Duodenal mucosa (tissue), 2 donors: Measurements from ENCODE around the gene PLEKHA7.

Experiments
- H3K27ac ChIP-seq: one replicate; pipeline ENCODE4 v1.7.0; 2013; ENCODE audit warnings: low read depth, low read length
- H3K27me3 ChIP-seq, 2 donors: one replicate each; pipeline ENCODE4 v1.7.0; 2013; ENCODE audit warnings: low read length in 2 of 2, control low read depth in 1 of 2; ENCODE audit not compliant: insufficient read depth in 2 of 2, control insufficient read depth in 1 of 2
- H3K36me3 ChIP-seq, 2 donors: one replicate each; pipeline ENCODE4 v1.7.0; 2013; ENCODE audit warnings: low read length in 2 of 2, control low read depth in 1 of 2; ENCODE audit not compliant: insufficient read depth in 2 of 2, control insufficient read depth in 1 of 2
- H3K4me1 ChIP-seq, 2 donors: one replicate each; pipeline ENCODE4 v1.7.0; 2013; ENCODE audit warnings: low read length in 2 of 2, control low read depth in 1 of 2; ENCODE audit not compliant: insufficient read depth in 2 of 2, control insufficient read depth in 1 of 2
- H3K4me3 ChIP-seq, 2 donors: one replicate each; pipeline ENCODE4 v1.7.0; 2013; ENCODE audit warnings: low read length in 2 of 2, low read depth in 1 of 2
- H3K9ac ChIP-seq, 2 donors: one replicate each; pipeline ENCODE4 v1.7.0; 2013; ENCODE audit warnings: low read length in 2 of 2, low read depth in 1 of 2
- H3K9me3 ChIP-seq, 2 donors: one replicate each; pipeline ENCODE4 v1.7.0; 2013; ENCODE audit warnings: low read length in 2 of 2, control low read depth in 1 of 2; ENCODE audit not compliant: control insufficient read depth in 1 of 2

PLEKHA7 gene

GRCh38 chr11:16993495-16993894 is 20.7 kb downstream of the PLEKHA7 start:
- H3K4me1 ChIP-seq, result peaks cover 64 to 82% of the 10 kb centered on the region in 2 donors
- H3K9me3 ChIP-seq, result no peaks in the 10 kb centered on the region

GRCh38 chr11:16992846-16993245 is 21.4 kb downstream of the PLEKHA7 start:
- no peak overlapping the region for H3K9ac ChIP-seq
- H3K4me3 ChIP-seq, result no peak overlapping the region
- H3K4me1 ChIP-seq, result peaks cover 64 to 80% of the 10 kb centered on the region in 2 donors
- H3K27ac ChIP-seq, result no peak overlapping the region
- H3K36me3 ChIP-seq, result peaks cover 5 to 11% of the 10 kb centered on the region in 2 donors
- no peaks in the 10 kb centered on the region for H3K27me3 ChIP-seq
- H3K9me3 ChIP-seq, result no peaks in the 10 kb centered on the region

More at GRCh38 chr11:16993495-16993894, 20.7 kb downstream of the PLEKHA7 start:
- Histone ChIP-seq H3K27me3 (no peaks in the 10 kb centered on the region), H3K4me3 (peak overlapping the region in 1 of 2 donors; percentile 8), H3K27ac (peak overlapping the region; percentile 36), H3K36me3 (peaks cover 5 to 11% of the 10 kb centered on the region in 2 donors), H3K9ac (no peak overlapping the region)

GRCh38 chr11:16989554-16989953 is 24.7 kb downstream of the PLEKHA7 start:
- H3K27me3 ChIP-seq, result no peaks in the 10 kb centered on the region
- H3K36me3 ChIP-seq, result peaks cover 5 to 11% of the 10 kb centered on the region in 2 donors
- H3K9ac ChIP-seq, result no peak overlapping the region
- no peak overlapping the region for H3K4me3 ChIP-seq
- no peaks in the 10 kb centered on the region for H3K9me3 ChIP-seq
- H3K27ac ChIP-seq, result no peak overlapping the region
- H3K4me1 ChIP-seq, result peaks cover 66 to 78% of the 10 kb centered on the region in 2 donors

GRCh38 chr11:16987205-16987568 is 27.0 kb downstream of the PLEKHA7 start:
- H3K4me3 ChIP-seq, result peak overlapping the region; percentile 17
- peak overlapping the region; percentile 28 to 48 for H3K9ac ChIP-seq
- H3K27ac ChIP-seq, result peak overlapping the region; percentile 88
- H3K9me3 ChIP-seq, result no peaks in the 10 kb centered on the region
- H3K4me1 ChIP-seq, result peaks cover 60 to 75% of the 10 kb centered on the region in 2 donors
- no peaks in the 10 kb centered on the region for H3K27me3 ChIP-seq
- peaks cover 5 to 11% of the 10 kb centered on the region in 2 donors for H3K36me3 ChIP-seq

GRCh38 chr11:16986434-16987204 is 27.6 kb downstream of the PLEKHA7 start:
- Histone ChIP-seq H3K4me1 (peaks cover 64 to 79% of the 10 kb centered on the region in 2 donors), H3K27ac (peak overlapping the region; percentile 88), H3K4me3 (peak overlapping the region; percentile 5 to 17), H3K27me3 (no peaks in the 10 kb centered on the region), H3K9ac (peak overlapping the region; percentile 42 to 49), H3K9me3 (no peaks in the 10 kb centered on the region), H3K36me3 (peaks cover 5 to 6% of the 10 kb centered on the region in 2 donors)

- H3K4me3 ChIP-seq, result peak overlapping the region in 1 of 2 donors; percentile 16
- H3K9me3 ChIP-seq, result no peaks in the 10 kb centered on the region
- no peaks in the 10 kb centered on the region for H3K36me3 ChIP-seq
- peak overlapping the region in 1 of 2 donors; percentile 42 for H3K9ac ChIP-seq
- no peaks in the 10 kb centered on the region for H3K27me3 ChIP-seq
- H3K27ac ChIP-seq, result peak overlapping the region; percentile 34
- H3K4me1 ChIP-seq, result peaks cover 63 to 75% of the 10 kb centered on the region in 2 donors
Measured at GRCh38 chr11:16985297-16985696, 28.9 kb downstream of the PLEKHA7 start.

GRCh38 chr11:16984229-16984628 is 30.0 kb downstream of the PLEKHA7 start:
- H3K4me1 ChIP-seq, result peaks cover 65 to 77% of the 10 kb centered on the region in 2 donors
- H3K9me3 ChIP-seq, result no peaks in the 10 kb centered on the region
- H3K27ac ChIP-seq, result no peak overlapping the region
- H3K36me3 ChIP-seq, result no peaks in the 10 kb centered on the region
- no peak overlapping the region for H3K9ac ChIP-seq
- no peaks in the 10 kb centered on the region for H3K27me3 ChIP-seq
- no peak overlapping the region for H3K4me3 ChIP-seq

GRCh38 chr11:16982809-16983208 is 31.4 kb downstream of the PLEKHA7 start:
- no peaks in the 10 kb centered on the region for H3K36me3 ChIP-seq
- H3K4me1 ChIP-seq, result peaks cover 65 to 68% of the 10 kb centered on the region in 2 donors
- H3K27ac ChIP-seq, result no peak overlapping the region
- H3K9ac ChIP-seq, result no peak overlapping the region
- H3K27me3 ChIP-seq, result no peaks in the 10 kb centered on the region
- H3K9me3 ChIP-seq, result no peaks in the 10 kb centered on the region
- peak overlapping the region in 1 of 2 donors; percentile 9 for H3K4me3 ChIP-seq

- H3K27ac ChIP-seq, result peak overlapping the region; percentile 22
- H3K9me3 ChIP-seq, result no peaks in the 10 kb centered on the region
- H3K4me1 ChIP-seq, result peaks cover 65 to 68% of the 10 kb centered on the region in 2 donors
- H3K36me3 ChIP-seq, result no peaks in the 10 kb centered on the region
- no peak overlapping the region for H3K4me3 ChIP-seq
- peak overlapping the region in 1 of 2 donors; percentile 21 for H3K9ac ChIP-seq
- no peaks in the 10 kb centered on the region for H3K27me3 ChIP-seq
Measured at GRCh38 chr11:16982256-16982671, 31.9 kb downstream of the PLEKHA7 start.

- Histone ChIP-seq H3K27me3 (no peaks in the 10 kb centered on the region), H3K36me3 (no peaks in the 10 kb centered on the region), H3K27ac (peak overlapping the region; percentile 22), H3K9me3 (no peaks in the 10 kb centered on the region), H3K9ac (no peak overlapping the region), H3K4me1 (peaks cover 62 to 69% of the 10 kb centered on the region in 2 donors), H3K4me3 (no peak overlapping the region)
Measured at GRCh38 chr11:16981651-16982194, 32.5 kb downstream of the PLEKHA7 start.
